Daoy (cell line): ENCODE data around the gene ANO10. TPM values are rescaled to one million over a fixed set of nuclear protein-coding genes. Genes with fewer than 3 reads are reported as not detected.

Experiments used
- total RNA-seq: library from RNA; depleted of rRNA; stranded (reverse); fragments of >200 nt; shearing (Covaris generic); gene quantifications from 2 replicates; pipeline ENCODE4 v1.2.3, GENCODE V29; 2014; rRNA removed

The ANO10 gene
- total RNA-seq, 1 experiment from 2014 or later: 14.6 TPM

Other genes with a start within 250 kb of the ANO10 start
- gene ABHD5, start 68.9 kb upstream of the ANO10 start, total RNA-seq: 28.4 and 33.4 TPM in 2 replicates